ENCODE measurements around the gene B3GNT7.
A peak's percentile ranks its signal among the peaks of the same experiment; 100 is the strongest.

B3GNT7 gene

GRCh38 chr2:231391981-231392380 lies 3.5 kb upstream of the B3GNT7 start:
- H3K4me3 ChIP-seq (ENCODE audit: control insufficient read depth, low read depth, low read length): no peak overlapping the region
- DNase-seq (ENCODE audit: low read depth): no peak
- TF ChIP-seq CTCF (conservative IDR thresholded peaks at IDR 0.05; ENCODE audit: control insufficient read depth, insufficient read depth, low read depth, low read length): no peak

- no peak for DNase-seq (ENCODE audit: low read depth)
- H3K4me3 ChIP-seq (ENCODE audit: control insufficient read depth, low read depth, low read length): no peak overlapping the region
- no peak for TF ChIP-seq CTCF (conservative IDR thresholded peaks at IDR 0.05; ENCODE audit: control insufficient read depth, insufficient read depth, low read depth, low read length)
Measured at GRCh38 chr2:231392431-231393148, 2.9 kb upstream of the B3GNT7 start.

GRCh38 chr2:231393149-231394131 lies 2.1 kb upstream of the B3GNT7 start:
- no peak for DNase-seq (ENCODE audit: low read depth)
- peak; percentile 10 for TF ChIP-seq CTCF (conservative IDR thresholded peaks at IDR 0.05; ENCODE audit: control insufficient read depth, insufficient read depth, low read depth, low read length)
- H3K4me3 ChIP-seq (ENCODE audit: control insufficient read depth, low read depth, low read length): no peak overlapping the region

GRCh38 chr2:231394211-231395141 lies 1.0 kb upstream of the B3GNT7 start:
- no peak for DNase-seq (ENCODE audit: low read depth)
- no peak for TF ChIP-seq CTCF (conservative IDR thresholded peaks at IDR 0.05; ENCODE audit: control insufficient read depth, insufficient read depth, low read depth, low read length)
- H3K4me3 ChIP-seq (ENCODE audit: control insufficient read depth, low read depth, low read length): no peak overlapping the region

- no peak overlapping the region for H3K4me3 ChIP-seq (ENCODE audit: control insufficient read depth, low read depth, low read length)
- no peak for TF ChIP-seq CTCF (conservative IDR thresholded peaks at IDR 0.05; ENCODE audit: control insufficient read depth, insufficient read depth, low read depth, low read length)
Measured at GRCh38 chr2:231396058-231396821, 730 bp downstream of the B3GNT7 start.

More at GRCh38 chr2:231396058-231396821, 730 bp downstream of the B3GNT7 start:
- DNase-seq (ENCODE audit: low read depth): no peak

Measured in fibroblast of mammary gland (primary cell).